ENCODE data around the gene ZW10.
"Not testable (repeated sequence)": the region's sequence is repeated elsewhere in the genome, so short reads cannot be mapped to it uniquely, and the experiment has no call there.

ZW10 gene

DNA sequence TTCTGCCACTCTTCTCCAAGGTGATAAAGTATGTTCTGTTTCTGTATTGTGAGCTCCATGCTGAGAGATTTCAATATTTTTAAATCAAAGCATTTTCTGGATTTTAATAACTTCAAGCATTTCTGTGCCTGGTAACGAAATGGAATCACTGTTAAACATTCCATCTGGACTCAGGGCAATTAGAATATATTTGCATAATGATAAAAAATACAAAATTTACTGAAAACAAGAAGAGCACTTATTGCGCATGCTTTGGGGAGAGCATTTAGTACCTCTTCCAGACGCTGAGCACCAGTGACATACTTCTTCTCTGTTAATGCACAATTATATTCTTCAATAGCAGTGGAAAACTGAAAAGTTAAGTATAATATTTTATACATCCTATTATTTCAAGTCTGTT, 13.3 kb downstream of the ZW10 start:
- no peak for DNase-seq

DNA sequence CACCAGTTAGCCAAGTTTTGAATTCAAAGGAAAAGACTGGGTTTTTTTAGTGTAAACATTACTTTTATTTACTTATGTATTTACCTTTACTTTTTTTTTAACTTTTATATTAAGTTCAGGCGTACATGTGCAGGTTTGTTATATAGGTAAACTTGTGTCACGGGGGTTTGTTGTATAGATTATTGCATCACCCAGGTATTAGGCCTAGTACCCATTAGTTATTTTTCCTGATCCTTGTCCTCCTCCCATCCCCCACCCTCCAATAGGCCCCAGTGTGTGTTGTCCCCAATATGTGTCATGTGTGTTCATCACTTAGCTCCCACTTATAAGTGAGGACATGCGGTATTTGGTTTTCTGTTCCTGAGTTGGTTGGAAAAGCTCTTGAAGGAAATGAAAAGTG, 20.6 kb downstream of the ZW10 start:
- no peak for DNase-seq

DNA sequence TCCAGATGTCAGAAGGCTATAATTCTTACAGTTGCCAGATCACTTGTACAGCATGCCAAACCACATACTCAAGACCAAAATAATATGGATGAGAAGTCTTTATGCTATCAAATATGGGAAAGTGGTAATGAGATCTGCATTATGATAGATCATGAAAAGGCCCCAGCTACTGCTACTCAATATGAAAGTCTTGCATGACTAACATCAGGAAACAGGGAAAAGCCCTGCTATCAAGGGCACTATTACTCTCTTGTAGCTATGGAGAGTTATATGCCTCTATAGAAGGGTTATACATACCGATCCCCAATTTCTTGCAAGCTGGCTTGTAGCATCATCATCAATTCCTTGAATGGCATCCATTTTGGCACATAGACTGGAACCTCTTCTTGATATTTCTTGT, 37.2 kb downstream of the ZW10 start:
- DNase-seq, result no peak

DNA sequence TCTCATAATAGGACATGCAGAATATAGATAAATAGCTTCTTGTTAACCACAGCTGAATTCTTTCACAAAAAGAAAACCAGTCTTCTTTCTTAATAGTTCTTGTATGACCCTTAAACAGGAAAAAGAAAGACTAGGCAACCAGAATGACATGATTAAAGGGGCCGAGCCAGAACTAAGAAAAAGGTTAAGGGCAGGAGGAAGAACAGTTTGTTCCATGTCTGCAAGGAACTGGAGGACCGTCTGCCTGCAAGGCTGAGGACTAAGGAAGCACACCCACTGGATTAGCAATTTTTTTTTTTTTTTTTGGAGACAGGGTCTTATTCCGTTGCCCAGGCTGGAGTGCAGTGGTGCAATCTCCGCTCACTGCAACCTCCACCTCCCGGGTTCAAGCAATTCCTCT, 41.4 kb downstream of the ZW10 start:
- DNase-seq, result no peak

DNA sequence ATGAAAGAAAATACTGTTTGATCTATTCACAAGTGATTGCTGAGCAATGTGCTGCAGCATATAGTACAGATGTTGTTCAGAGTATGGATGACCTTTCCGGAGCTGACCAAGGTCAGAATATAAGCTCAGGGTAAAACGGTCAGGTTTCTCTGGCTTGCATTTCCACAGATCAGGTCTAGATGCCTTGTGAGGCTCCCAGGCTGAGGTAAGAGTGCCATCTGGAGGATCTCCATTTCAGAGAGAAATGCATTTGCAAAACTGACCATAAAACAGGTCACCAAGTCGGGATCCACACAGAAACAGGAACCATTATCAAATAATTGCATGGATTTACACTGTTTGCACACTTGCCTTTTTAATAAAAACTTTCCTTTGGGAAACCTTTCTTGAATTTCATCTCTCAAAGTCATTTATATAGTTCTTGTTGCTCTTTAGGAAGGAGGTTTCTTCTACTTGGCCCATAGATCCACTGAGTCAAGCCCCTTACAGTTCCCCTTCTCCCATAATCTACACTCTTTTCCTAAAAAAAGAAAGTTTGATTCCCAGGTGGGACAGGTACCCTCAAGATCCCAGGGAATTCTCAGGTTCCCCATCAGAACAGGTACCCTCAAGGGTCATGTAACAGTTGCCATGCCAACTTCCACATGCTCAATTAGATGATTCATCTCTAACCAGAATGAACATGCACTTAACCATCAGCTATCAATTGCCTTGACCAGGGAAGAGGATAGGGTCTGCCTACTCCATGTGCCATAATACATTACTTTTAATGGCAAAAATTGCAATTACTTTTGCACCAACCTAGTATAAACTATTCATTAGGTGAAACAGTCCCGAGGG, 42.4 kb downstream of the ZW10 start:
- DNase-seq, result no peak

DNA sequence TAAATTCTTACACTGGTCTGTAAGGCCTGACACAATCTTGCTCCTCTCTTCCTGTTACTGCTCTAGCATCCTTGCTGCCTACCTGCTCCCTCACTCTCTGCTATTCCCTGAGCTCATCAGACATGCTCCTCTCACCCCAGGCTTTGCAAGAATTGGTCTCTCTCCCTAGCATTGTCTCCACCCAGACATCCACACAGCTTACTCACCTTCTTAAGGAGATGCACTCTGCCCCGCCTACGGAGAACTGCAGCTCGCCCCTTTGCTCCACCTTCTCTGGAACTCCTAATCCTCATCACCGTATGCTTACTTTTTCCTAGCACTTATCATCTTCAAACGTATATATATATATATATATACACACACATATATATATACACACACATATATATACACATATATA, 44.0 kb downstream of the ZW10 start:
- DNase-seq, result no peak

DNA sequence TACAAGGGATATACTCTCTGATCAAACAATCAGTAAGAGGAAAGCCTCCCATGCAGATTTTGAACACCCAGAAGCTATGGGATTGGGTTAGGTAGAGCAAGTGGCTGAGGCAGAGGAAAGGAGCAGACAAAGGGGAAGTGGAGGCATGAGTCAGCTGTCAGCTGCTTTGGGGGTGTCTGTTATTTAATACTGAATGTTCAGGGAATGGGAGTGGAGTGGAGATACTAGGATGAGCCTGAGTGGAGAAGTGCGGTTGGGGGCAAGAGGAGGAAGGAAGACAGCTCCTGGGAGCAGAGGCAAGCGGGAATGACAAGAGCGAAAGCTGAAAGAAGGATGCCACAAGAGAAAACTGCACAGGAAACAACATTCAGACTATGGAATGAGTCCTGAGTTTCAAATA, 44.7 kb downstream of the ZW10 start:
- no peak for DNase-seq

DNA sequence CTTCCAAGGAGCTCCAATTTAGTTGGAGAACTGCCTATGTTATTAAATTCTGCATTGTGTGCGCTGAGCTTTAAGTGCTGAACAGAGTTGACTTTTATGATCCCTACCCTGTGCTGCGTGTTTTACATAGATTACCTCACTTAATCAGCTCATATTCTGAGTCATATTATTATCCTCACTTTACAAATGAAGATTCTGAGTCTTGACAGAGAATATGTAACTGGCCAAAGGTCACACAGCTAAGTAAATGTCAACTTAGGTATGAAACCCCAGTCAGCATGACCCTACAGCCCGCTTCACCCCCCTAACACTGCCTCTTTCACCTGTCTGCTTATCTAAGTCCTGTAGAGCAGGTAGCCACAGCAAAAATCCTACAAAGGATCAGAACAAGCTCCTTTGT, 47.6 kb downstream of the ZW10 start:
- DNase-seq, result no peak

DNA sequence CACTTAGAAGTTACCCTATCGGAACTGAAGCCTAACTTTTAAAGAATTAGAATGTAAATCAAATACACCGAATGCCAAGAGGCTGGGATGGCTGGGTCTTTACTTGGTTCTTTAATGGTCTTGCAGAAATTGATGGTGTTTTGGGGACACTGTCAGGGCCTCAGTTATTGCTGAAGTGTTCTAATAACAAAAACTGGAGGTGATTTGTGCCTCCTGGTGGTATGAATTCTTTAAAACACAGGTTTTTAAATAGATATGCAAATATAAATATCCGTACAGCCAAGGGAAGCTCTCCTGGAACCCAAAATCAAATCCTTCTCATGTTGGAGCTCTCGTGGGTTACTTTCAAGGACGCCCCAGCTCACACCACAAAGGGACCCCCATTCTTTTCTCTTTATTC, 48.1 kb downstream of the ZW10 start:
- DNase-seq, result no peak

DNA sequence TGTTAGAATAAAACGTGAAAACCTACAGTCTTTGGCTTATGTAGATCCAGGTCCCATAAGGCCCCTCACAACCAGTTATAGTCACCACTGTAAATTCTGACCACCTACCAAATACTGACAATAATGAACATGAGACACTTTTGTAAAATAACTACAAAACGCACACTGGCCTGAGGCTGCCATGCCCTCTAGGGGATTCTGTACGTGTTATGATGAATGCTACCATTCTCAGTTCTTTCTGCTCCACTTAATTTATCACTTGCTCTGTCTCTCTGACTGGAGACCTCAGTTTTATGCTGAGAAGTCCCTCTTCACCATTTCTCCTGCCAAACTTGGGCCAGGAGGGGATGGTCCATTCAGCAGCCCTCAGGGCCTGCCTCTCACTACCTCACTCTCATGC, 48.7 kb downstream of the ZW10 start:
- no peak for DNase-seq

DNA sequence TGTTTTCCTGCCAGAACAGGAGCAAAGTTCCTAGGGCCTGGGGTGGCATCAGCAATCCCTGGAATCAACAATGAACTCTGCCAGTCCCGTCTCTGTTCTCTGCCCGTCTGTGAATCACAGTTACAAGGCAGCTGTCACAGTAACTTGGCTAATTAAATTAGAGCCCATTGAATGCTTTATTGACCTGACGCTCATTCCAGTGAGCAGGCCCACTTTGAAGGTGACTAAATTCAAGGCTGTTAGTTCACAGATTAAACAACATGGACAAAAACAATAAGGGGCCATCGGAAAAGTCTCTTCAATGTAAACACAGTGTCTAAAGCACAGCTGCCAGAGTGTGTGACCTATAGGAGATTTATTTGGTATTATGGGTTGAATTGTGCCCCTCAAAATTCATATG, 49.7 kb downstream of the ZW10 start:
- no peak for DNase-seq

DNA sequence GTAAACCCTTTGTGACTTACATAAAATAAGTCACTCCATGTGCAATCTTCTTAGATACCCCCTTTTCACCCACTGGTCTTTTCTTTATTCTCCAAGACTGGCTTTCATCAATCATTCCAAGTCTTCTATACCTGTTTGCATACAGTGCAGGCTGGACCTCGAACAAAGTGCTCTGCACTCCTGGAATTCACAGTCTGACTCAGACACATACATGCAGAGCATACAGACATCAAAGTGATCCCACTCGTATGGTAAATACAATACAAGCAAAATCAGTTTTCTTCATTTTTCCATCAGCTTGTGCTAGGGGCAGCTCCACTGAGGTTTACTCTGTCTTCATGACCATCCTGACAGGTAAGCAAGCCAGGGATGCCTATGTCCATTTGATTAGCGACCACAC, 50.6 kb downstream of the ZW10 start:
- no peak for DNase-seq

DNA sequence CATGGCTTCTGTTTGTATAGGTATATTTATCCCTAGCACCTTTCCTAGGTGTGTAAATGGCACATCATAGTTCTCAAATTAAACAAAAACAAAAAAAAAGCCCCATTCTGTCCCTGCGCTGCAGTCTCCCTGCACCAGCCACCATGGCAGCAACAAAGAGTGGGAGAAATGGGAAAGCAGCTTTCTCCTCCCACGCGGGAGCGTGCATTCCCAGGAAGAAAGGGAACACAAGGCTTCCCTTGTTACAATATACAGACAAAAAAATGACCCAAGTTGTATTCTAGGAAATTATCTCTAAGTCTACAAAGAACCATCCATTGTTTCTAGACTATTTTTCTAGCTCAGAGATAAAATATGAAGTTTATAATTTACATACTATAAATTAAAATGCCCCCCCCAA, 51.3 kb downstream of the ZW10 start:
- DNase-seq, result no peak

DNA sequence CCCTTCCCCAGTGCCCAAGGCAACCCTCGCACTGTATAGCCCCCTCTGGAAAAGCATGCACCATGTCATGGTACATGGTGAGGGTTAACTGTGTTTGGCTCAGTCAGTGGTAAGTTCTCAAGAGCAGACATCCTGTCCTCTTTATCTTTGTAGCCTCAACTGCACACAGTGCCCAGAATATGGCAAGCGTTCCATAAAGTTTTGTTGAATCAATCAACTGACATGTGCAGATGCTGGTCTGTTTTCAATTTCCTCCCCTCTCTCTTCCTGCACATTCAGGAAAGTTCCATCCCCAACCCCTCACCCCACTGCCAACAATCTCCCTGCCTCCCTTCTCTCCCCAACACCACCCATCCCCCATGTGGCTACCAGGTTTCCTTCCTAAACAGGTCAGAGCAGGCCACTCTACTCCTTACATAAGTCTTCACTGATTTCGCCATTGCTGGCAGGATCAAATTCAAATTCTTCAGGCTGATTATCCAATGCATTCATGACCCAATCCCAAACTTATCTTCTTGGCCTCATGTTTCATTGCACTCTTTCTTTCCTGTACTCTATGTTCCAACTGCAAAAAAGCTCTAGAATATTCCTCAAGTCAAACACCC, 51.9 kb downstream of the ZW10 start:
- DNase-seq, result no peak

DNA sequence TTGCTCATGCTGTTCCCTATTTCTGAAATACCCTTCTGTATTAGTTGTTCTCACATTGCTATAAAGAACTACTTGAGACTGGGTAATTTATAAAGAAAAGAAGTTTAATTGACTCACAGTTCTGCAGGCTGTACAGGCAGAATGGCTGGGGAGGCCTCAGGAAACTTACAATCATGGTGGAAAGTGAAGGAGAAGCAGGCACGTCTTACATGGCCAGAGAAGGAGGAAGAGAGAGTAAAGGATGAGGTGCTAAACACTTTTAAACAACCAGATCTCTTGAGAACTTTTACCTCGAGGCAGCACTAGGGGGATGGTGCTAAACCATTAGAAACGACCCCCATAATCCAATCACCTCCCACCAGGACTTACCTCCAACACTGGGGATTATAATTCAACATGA, 53.0 kb downstream of the ZW10 start:
- DNase-seq, result not testable (repeated sequence)

DNA sequence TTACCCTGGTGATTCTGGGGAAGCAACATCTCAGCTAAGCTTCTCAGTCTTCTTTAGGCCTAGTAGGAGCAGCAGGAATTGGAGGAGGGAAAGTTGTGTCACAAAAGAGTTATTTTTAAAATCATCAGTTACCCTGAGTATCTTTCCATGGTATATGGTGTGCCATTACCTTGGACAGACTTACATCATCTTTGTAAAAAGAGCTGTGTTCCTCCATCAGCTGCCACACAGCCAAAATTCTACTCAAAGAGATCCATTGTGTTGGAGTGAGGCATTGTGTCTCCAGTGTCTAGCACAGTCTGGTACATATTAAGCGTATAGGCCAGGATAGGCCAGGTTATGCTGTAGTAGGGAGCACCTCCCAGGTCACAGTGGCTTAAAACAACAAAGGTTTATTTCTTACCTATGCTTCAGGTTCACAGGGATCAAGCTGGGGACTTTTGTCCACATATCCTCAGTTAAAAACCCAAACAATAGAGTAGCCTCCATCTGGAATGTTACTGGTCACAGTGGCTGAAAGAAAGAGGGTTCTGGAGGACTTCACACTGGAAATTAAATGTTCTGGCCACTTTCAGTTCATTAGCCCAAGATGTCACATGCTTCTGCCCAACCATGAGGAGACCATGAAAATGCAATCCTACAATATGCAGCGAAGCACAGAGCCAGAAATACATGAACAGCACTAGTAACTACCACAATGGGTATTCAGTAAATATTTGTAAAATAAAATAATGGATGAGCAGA, 57.4 kb downstream of the ZW10 start:
- no peak for DNase-seq

DNA sequence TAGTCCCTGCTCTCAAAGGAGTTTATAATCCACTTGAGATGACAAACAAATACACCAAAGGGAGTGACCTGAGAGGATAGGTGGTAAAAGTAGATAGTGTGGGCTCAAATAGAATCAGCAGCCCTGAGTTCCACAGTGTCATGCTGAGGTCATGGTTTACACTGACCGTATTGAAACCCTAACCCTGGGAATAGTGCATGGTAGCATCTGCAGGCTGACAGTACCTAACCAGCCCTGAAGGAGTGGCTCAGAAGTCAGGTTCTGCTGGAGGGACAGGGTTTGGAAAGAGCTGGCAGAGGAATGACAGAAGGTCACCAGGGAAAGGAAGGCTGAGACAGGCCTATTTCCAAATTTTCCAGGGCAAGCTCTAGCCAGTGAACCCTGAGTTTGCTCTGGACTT, 58.2 kb downstream of the ZW10 start:
- no peak for DNase-seq

DNA sequence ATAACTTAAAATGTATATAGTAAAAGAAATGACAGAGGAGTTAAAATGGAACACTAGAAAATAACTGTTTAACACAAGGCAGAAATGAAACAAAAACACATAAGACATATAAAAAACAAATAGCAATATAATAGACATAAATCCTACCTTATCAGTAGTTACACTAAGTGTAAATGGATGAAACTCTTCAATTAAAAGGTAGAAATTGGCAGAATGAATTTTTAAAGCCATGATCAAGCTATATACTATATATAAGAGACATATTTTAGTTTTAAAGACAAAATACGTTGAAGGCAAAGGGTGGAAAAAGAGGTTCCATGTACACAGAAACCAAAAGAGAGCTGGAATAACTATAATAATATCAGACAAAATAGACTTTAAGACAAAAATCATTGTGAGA, 62.5 kb downstream of the ZW10 start:
- DNase-seq, result no peak

DNA sequence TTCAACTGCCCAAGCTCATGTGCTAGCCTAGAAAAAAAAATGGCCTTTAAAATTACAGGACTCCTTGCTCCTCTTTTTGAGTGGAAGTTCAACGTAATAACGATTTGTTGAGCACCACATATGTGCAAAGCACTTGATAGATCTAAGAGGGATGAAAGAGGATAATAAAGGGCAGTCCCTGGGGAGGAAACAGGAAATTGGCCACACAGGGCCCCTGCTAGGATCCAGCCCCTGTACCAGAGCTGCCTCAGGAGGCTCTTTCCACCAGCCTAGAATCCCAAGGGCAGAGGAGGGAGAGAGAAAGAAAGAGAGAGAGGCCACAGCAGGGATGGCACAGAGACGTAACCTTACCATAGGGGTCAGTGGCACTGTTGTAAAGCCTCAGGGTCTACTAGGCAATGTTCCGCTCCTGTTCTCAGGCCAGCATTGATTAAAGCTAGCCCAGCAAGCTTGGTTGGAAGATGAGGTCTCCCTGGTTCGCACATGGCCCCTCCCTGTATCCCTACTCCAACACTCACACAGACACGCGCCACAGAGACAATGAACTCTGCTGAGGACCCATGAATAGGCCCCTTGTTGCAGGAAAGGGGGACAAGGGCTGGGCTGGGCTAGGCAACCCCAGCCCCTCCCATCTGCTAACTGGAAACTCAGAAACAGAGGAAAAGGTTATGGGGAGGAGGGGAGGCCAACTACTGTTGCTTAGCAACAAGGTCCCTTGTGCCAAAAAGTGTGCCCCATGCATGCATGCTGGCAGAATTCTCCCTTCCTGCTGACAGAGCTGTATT, 67.4 kb downstream of the ZW10 start, which contains the start of gene TMPRSS5:
TMPRSS5 (minus strand) TSS at position 438 of the 785 bp plus-strand sequence; CDS start at position 354, 84 bp downstream.
- no peak for DNase-seq

DNA sequence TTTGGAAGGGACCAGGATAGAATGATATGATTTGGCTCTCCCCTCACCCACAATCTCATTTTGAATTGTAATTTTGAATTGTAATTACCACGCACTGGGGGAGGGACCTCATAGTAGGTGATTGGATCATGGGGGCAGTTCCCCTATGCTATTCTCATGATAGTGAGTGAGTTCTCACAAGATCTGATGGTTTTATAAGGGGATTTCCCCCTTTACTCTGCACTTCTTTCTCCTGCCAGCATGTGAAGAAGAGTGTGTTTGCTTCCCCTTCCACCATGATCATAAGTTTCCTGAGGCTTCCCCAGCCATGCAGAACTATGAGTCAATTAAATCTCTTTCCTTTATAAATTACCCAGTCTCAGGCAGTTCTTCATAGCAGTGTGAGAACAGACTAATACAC, 69.9 kb downstream of the ZW10 start:
- DNase-seq, result not testable (repeated sequence)

DNA sequence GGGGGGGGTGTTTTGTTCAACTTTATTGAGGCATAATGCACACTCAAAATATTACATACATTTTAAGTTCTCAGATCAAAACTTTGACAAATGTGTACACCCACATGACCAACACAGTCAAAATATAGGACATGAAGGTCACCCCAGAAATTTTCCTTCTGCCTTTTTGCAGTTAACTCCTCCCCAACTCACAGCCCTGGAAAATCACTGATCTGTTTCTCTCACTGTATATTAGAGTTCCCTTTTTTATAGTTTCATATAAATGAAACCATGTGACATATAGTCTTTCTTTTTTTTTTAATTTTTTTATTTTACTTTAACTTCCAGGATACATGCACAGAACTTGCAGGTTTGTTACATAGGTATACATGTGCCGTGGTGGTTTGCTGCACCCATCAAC, 72.0 kb downstream of the ZW10 start:
- no peak for DNase-seq

DNA sequence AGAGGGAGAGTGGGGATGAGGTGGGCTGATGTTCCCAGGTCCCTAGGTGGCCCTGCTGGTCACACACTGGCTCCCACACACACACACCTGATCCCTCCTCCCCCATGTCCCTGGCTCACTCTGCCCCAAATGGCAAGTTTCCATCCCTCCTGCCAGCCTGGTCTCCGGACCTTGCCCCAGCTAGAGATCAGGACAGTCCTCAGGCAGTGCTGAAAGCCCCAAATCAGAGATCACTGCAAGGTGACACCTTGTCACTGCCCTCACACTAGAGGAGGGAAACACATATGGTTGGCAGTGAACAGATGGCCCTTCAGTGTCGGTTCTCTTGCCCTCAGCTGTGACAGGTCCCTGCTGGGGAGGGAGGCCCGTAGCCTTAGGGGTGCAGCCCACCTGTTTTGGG, 75.0 kb downstream of the ZW10 start:
- no peak for DNase-seq

DNA sequence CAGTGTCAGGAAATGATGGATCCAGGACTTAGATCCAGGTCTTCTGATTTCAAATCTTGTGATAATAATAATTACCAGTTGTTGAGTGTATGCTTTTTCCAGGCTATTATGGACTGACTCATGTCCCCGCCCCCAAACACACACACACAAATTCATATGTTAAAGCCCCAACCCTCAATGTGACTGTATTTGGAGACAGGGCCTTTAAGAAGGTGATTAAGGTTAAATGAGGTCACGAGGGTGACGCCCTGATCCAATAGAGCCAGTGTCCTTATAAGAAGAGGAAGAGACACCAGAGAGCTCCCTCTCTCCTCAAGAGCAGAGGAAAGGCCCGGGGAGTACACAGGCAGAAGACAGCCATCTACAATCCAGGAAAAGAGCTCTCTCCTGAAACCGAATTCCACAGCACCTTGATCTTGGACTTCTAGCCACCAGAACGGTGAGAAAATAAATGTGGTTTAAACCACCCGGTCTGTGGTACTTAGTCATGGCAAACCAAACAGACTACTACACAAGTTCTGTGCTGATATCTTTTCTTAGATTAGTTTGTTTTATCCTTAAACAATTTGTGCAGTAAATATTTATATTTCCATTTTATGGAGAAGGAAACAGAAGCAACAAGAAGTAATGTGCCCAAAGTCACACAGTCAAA, 75.6 kb downstream of the ZW10 start:
- DNase-seq, result no peak

All from left hindlimb (tissue), 1 donor.